ENCODE data around the gene PSTPIP1.
"Not testable (repeated sequence)": the region's sequence is repeated elsewhere in the genome, so short reads cannot be mapped to it uniquely, and the experiment has no call there.

Gene PSTPIP1

GRCh38 chr15:76961268-76962011, 33.5 kb upstream of the PSTPIP1 start:
- H3K4me3 ChIP-seq (replicated peaks; ENCODE audit: low read depth, low read length): no peak overlapping the region
- TF ChIP-seq, protein P1, sequence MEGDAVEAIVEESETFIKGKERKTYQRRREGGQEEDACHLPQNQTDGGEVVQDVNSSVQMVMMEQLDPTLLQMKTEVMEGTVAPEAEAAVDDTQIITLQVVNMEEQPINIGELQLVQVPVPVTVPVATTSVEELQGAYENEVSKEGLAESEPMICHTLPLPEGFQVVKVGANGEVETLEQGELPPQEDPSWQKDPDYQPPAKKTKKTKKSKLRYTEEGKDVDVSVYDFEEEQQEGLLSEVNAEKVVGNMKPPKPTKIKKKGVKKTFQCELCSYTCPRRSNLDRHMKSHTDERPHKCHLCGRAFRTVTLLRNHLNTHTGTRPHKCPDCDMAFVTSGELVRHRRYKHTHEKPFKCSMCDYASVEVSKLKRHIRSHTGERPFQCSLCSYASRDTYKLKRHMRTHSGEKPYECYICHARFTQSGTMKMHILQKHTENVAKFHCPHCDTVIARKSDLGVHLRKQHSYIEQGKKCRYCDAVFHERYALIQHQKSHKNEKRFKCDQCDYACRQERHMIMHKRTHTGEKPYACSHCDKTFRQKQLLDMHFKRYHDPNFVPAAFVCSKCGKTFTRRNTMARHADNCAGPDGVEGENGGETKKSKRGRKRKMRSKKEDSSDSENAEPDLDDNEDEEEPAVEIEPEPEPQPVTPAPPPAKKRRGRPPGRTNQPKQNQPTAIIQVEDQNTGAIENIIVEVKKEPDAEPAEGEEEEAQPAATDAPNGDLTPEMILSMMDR (IDR thresholded peaks at IDR 0.05; ENCODE audit: low read depth, low read length, missing control alignments): no peak
- DNase-seq (ENCODE audit: extremely low read depth, low read depth): no peak

- TF ChIP-seq, protein P1 (IDR thresholded peaks at IDR 0.05; ENCODE audit: low read depth, low read length, missing control alignments): no peak
- H3K4me3 ChIP-seq (replicated peaks; ENCODE audit: low read depth, low read length): no peak overlapping the region
- no peak for DNase-seq (ENCODE audit: extremely low read depth, low read depth)
Measured at GRCh38 chr15:76962337-76963013, 32.5 kb upstream of the PSTPIP1 start.

GRCh38 chr15:76963596-76963995, 31.3 kb upstream of the PSTPIP1 start:
- H3K4me3 ChIP-seq (replicated peaks; ENCODE audit: low read depth, low read length): no peak overlapping the region
- DNase-seq (ENCODE audit: extremely low read depth, low read depth): no peak
- TF ChIP-seq, protein P1 (IDR thresholded peaks at IDR 0.05; ENCODE audit: low read depth, low read length, missing control alignments): no peak

- TF ChIP-seq, protein P1 (IDR thresholded peaks at IDR 0.05; ENCODE audit: low read depth, low read length, missing control alignments): no peak
- DNase-seq (ENCODE audit: extremely low read depth, low read depth): no peak
- H3K4me3 ChIP-seq (replicated peaks; ENCODE audit: low read depth, low read length): no peak overlapping the region
Measured at GRCh38 chr15:76964157-76964556, 30.8 kb upstream of the PSTPIP1 start.

DNA sequence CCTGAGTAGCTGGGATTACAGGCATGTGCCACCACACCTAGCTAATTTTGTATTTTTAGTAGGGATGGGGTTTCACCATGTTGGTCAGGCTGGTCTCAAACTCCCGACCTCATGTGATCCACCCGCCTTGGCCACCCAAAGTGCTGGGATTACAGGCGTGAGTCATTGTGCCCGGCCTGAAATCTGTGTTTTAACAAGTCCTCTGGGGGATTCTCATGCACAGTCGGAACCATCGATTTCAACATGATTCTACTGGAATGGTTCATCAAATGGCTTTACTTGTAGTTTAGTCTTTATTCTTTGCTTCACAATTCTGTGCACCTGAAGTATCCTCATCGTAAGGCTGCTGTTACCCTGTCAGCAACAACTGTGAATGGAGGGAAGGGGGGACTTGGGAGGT, 28.9 kb upstream of the PSTPIP1 start:
- DNase-seq (ENCODE audit: extremely low read depth, low read depth); H3K4me3 ChIP-seq (replicated peaks; ENCODE audit: low read depth, low read length): not testable (repeated sequence)

DNA sequence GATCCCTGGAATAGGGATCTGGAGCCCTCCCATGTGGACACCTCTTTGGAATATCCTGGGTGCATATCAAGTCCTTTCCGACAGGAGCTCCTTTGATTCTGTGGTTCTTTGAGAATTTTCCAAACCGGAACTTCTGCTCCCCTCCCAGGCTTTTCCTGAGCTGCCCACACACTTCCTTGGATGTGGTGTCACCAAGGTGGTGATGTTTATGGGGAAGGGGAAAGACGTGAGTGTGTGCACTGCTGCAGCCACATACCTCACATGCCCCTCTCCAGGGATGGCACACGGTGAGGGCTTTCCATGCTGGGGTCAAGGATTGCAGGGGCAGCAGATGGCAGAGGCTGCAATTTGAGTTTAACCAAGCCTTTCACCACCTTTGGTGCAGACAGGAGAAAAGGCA, 27.9 kb upstream of the PSTPIP1 start:
- no peak for DNase-seq (ENCODE audit: extremely low read depth, low read depth)
- TF ChIP-seq, protein P1 (IDR thresholded peaks at IDR 0.05; ENCODE audit: low read depth, low read length, missing control alignments): no peak
- H3K4me3 ChIP-seq (replicated peaks; ENCODE audit: low read depth, low read length): no peak overlapping the region

DNA sequence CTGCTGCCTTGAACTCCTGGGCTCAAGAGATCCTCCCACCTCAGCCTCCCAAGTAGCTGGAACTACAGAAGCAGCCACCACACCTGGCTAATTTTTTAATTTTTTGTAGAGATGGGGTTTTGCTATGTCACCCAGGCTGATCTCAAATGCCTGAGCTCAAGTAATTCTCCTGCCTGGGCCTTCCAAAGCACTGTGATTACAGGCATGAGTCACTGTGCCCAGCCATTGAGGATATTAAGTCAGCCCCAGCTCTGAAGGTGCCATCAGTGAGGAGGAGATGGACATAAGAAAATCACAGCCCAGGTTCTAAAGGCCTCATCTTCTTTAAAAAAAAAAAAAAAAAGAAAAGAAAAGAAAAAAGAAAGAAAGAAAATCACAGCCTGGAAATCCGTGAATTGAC, 26.6 kb upstream of the PSTPIP1 start:
- H3K4me3 ChIP-seq (replicated peaks; ENCODE audit: low read depth, low read length): no peak overlapping the region
- DNase-seq (ENCODE audit: extremely low read depth, low read depth): no peak
- TF ChIP-seq, protein P1 (IDR thresholded peaks at IDR 0.05; ENCODE audit: low read depth, low read length, missing control alignments): no peak

All from HFF-Myc (cell line).